Activated CD4-positive, alpha-beta T cell treated with anti-CD3 and anti-CD28 coated beads, Interleukin-2, amount 10 ng/mL, durations not matched to agents 7 days and 5 days (primary cell): ENCODE measurements around the gene SRSF9. TPM values are rescaled to one million over a fixed set of nuclear protein-coding genes. Genes with fewer than 3 reads are reported as not detected.
"Not testable (repeated sequence)": the region's sequence is repeated elsewhere in the genome, so short reads cannot be mapped to it uniquely, and the experiment has no call there.

ENCODE experiments used
- CTCF ChIA-PET: fragments of 350-600 bp; sonication (Branson Sonifier 250); formaldehyde crosslinking; loops from one replicate; lab custom pipeline; 2021; ENCODE audit warnings: antibody characterized with exemption; lab: Charles Lee
- POLR2A ChIA-PET: fragments of 350-600 bp; sonication (Branson Sonifier 250); formaldehyde crosslinking; loops from one replicate; lab custom pipeline; 2021; ENCODE audit warnings: antibody characterized with exemption; lab: Charles Lee
- DNase-seq: peaks from one replicate; pipeline ENCODE4 v3.0.0-alpha.2; 2020
- H3K27ac Mint-ChIP-seq: one replicate; pipeline ENCODE4 v1.8.0; 2021; ENCODE audit warnings: mild to moderate bottlenecking, moderate library complexity, mixed read lengths
- H3K27me3 Mint-ChIP-seq: one replicate; pipeline ENCODE4 v1.8.0; 2021; ENCODE audit warnings: mixed read lengths
- H3K36me3 Mint-ChIP-seq: one replicate; pipeline ENCODE4 v1.8.0; 2021; ENCODE audit warnings: low read depth, mixed read lengths
- H3K4me1 Mint-ChIP-seq: one replicate; pipeline ENCODE4 v1.8.0; 2021; ENCODE audit warnings: mixed read lengths
- H3K4me3 Mint-ChIP-seq: one replicate; pipeline ENCODE4 v1.8.0; 2021; ENCODE audit warnings: mild to moderate bottlenecking, moderate library complexity, mixed read lengths
- H3K9me3 Mint-ChIP-seq: one replicate; pipeline ENCODE4 v1.8.0; 2021; ENCODE audit warnings: mixed read lengths
- total RNA-seq, 2 experiments: library from RNA; stranded (reverse); gene quantifications; one replicate each; pipeline ENCODE4 v1.2.3, GENCODE V29; 2021

The SRSF9 gene
- total RNA-seq, 2 experiments from 2014 or later, result 145 to 159 TPM

- H3K36me3 Mint-ChIP-seq, result peaks cover 27% of the 10 kb centered on the region
- H3K27ac Mint-ChIP-seq, result peak overlapping the region; percentile 86
- H3K9me3 Mint-ChIP-seq, result no peaks in the 10 kb centered on the region
- ChIA-PET POLR2A (no interaction called here), CTCF (interaction anchor here (1.3 to 2.1 kb wide), 3 partner anchors 10 to 26 kb away, joined by 4 to 7 read pairs (median 5); partner anchors contain the start of gene SRSF9)
- no peaks in the 10 kb centered on the region for H3K27me3 Mint-ChIP-seq
- H3K4me1 Mint-ChIP-seq, result peaks cover 36% of the 10 kb centered on the region
- peak overlapping the region; percentile 85 for H3K4me3 Mint-ChIP-seq
- no peak for DNase-seq
Observed at GRCh38 chr12:120495186-120495730, 25.7 kb upstream of the SRSF9 start.

DNA sequence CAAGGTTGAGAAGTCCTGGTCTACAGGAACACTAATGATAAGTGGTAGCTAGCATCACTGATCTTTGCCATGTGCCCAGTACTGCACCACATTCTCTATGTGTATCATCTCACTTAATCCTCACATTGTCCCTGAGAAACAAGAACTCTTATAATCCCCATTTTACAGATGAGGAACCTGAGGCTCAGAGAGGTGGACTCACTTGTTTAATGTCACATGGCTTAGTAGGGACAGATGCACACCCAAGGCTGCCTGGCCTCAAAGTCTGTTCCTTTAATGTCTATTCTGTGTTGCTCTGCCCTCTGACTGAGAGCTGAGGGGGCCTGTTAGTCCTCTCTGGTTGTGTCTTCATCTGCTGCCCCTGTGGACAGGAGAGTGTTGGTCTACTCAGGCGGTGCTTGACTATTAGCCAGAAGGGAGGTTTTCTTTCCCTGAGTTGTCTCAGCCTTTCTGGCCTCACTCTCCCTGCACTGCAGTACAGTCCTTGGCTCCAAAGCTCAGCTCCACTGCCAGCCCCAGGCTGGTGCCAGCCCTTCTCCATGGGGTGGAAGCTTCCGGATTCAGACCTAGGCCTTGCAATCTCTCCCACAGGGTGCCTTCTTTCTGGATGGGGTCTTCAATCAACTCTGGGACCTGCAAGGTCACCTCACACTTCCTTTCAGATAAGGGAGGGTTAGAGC lies 21.4 kb upstream of the SRSF9 start:
- Mint-ChIP-seq H3K27ac (no peak overlapping the region), H3K4me3 (no peak overlapping the region), H3K27me3 (no peaks in the 10 kb centered on the region), H3K9me3 (no peaks in the 10 kb centered on the region), H3K4me1 (peaks cover 11% of the 10 kb centered on the region), H3K36me3 (no peaks in the 10 kb centered on the region)
- POLR2A ChIA-PET, result no interaction called here
- no peak for DNase-seq
- CTCF ChIA-PET, result interaction anchor here (0.6 to 2.3 kb wide), 10 partner anchors 11 to 39 kb away, joined by 3 to 6 read pairs (median 4); no protein-coding TSS in a partner anchor

DNA sequence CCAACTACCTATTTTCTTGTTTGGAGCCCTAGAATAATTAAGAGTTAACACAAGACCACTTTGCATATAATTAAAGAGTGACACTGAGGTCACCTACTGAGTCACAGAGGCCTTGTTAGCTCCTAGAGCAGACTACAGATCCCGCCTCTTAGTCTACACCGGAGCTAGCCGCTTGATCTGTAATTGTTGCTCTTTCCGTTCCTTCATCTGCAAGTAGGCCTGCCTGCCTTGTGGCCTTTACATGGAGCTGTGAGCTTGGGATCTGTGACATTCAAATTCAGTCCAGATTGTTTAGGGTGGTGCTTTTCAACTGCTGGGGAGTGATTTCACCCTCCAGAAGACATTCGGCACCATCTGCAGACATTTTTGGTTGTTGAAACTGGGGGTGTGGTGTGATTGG lies 20.8 kb upstream of the SRSF9 start:
- peaks cover 8% of the 10 kb centered on the region for H3K4me1 Mint-ChIP-seq
- no peak overlapping the region for H3K4me3 Mint-ChIP-seq
- H3K9me3 Mint-ChIP-seq, result no peaks in the 10 kb centered on the region
- no peaks in the 10 kb centered on the region for H3K27me3 Mint-ChIP-seq
- H3K36me3 Mint-ChIP-seq, result no peaks in the 10 kb centered on the region
- CTCF ChIA-PET, result interaction anchor here (1.0 to 2.3 kb wide), 5 partner anchors 11 to 27 kb away, joined by 3 to 6 read pairs (median 4); no protein-coding TSS in a partner anchor
- H3K27ac Mint-ChIP-seq, result no peak overlapping the region
- DNase-seq, result no peak
- POLR2A ChIA-PET, result no interaction called here

GRCh38 chr12:120489018-120489417 lies 19.5 kb upstream of the SRSF9 start:
- ChIA-PET POLR2A (no interaction called here), CTCF (interaction anchor here (0.6 to 2.3 kb wide), 6 partner anchors 15 to 193 kb away, joined by 3 to 6 read pairs (median 4); no protein-coding TSS in a partner anchor)
- Mint-ChIP-seq H3K4me1 (no peaks in the 10 kb centered on the region), H3K27me3 (no peaks in the 10 kb centered on the region), H3K27ac (no peak overlapping the region), H3K36me3 (no peaks in the 10 kb centered on the region), H3K4me3 (no peak overlapping the region), H3K9me3 (no peaks in the 10 kb centered on the region)
- no peak for DNase-seq

- POLR2A ChIA-PET, result no interaction called here
- peak overlapping the region; percentile 20 for H3K27ac Mint-ChIP-seq
- H3K4me3 Mint-ChIP-seq, result no peak overlapping the region
- no peak for DNase-seq
- H3K27me3 Mint-ChIP-seq, result no peaks in the 10 kb centered on the region
- H3K4me1 Mint-ChIP-seq, result no peaks in the 10 kb centered on the region
- no peaks in the 10 kb centered on the region for H3K9me3 Mint-ChIP-seq
- no peaks in the 10 kb centered on the region for H3K36me3 Mint-ChIP-seq
- CTCF ChIA-PET, result interaction anchor here (1.0 kb wide), 1 partner anchor 37 kb away, joined by 3 read pairs; no protein-coding TSS in a partner anchor
Observed at GRCh38 chr12:120488057-120488640, 18.6 kb upstream of the SRSF9 start.

GRCh38 chr12:120487552-120487951 lies 18.0 kb upstream of the SRSF9 start:
- DNase-seq, H3K4me3 Mint-ChIP-seq, H3K27me3 Mint-ChIP-seq, H3K9me3 Mint-ChIP-seq, H3K36me3 Mint-ChIP-seq, H3K4me1 Mint-ChIP-seq, POLR2A ChIA-PET, H3K27ac Mint-ChIP-seq: not testable (repeated sequence)
- CTCF ChIA-PET, result interaction anchor here (0.6 kb wide), 1 partner anchor 953 kb away, joined by 3 read pairs; no protein-coding TSS in a partner anchor

- H3K4me3 Mint-ChIP-seq, result no peak overlapping the region
- H3K27me3 Mint-ChIP-seq, result no peaks in the 10 kb centered on the region
- no peaks in the 10 kb centered on the region for H3K9me3 Mint-ChIP-seq
- H3K27ac Mint-ChIP-seq, result no peak overlapping the region
- peaks cover 3% of the 10 kb centered on the region for H3K36me3 Mint-ChIP-seq
- POLR2A ChIA-PET, result no interaction called here
- no peaks in the 10 kb centered on the region for H3K4me1 Mint-ChIP-seq
- CTCF ChIA-PET, result interaction anchor here (0.5 to 1.0 kb wide), 2 partner anchors 43 to 85 kb away, joined by 3 read pairs; partner anchors contain the start of gene COQ5
- DNase-seq, result no peak
Observed at GRCh38 chr12:120485961-120486881, 16.7 kb upstream of the SRSF9 start.

DNA sequence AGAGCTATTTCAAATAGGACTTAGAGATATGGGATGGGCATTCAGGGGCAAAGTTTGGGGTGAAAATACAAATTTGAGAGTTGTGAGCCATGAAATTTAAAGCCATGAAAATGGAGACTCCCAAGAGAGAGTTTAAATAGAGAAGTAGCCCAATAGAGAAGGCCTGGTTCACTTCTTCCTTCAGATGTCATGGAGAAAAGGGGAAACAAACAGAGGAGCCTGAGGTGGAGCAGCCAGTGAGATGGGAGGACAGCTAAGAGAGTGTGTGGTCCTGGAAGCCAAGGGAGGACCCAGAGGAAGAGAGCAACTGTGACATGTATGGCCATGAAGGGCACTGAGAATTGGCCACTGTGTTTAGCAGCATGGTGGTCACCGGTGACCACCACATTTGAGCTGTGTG lies 14.1 kb upstream of the SRSF9 start:
- ChIA-PET POLR2A (no interaction called here), CTCF (interaction anchor here (0.6 to 0.8 kb wide), 4 partner anchors 37 to 182 kb away, joined by 3 to 5 read pairs (median 4); partner anchors contain the start of gene SIRT4)
- no peak for DNase-seq
- Mint-ChIP-seq H3K27me3 (no peaks in the 10 kb centered on the region), H3K4me3 (no peak overlapping the region), H3K4me1 (peaks cover 5% of the 10 kb centered on the region), H3K27ac (no peak overlapping the region), H3K9me3 (no peaks in the 10 kb centered on the region), H3K36me3 (peaks cover 3% of the 10 kb centered on the region)

GRCh38 chr12:120481022-120481767 lies 11.6 kb upstream of the SRSF9 start:
- CTCF ChIA-PET, result no interaction called here
- no peaks in the 10 kb centered on the region for H3K9me3 Mint-ChIP-seq
- H3K36me3 Mint-ChIP-seq, result peaks cover 3% of the 10 kb centered on the region
- no peak overlapping the region for H3K4me3 Mint-ChIP-seq
- no peak overlapping the region for H3K27ac Mint-ChIP-seq
- H3K27me3 Mint-ChIP-seq, result no peaks in the 10 kb centered on the region
- H3K4me1 Mint-ChIP-seq, result peaks cover 5% of the 10 kb centered on the region
- DNase-seq, result no peak
- POLR2A ChIA-PET, result interaction anchor here (0.7 kb wide), 1 partner anchor 13 kb away, joined by 3 read pairs; no protein-coding TSS in a partner anchor

GRCh38 chr12:120480211-120480610 lies 10.7 kb upstream of the SRSF9 start:
- H3K4me1 Mint-ChIP-seq, result peaks cover 5% of the 10 kb centered on the region
- DNase-seq, result no peak
- H3K9me3 Mint-ChIP-seq, result no peaks in the 10 kb centered on the region
- H3K36me3 Mint-ChIP-seq, result peaks cover 3% of the 10 kb centered on the region
- ChIA-PET CTCF (interaction anchor here (1.7 kb wide), 1 partner anchor 10 kb away, joined by 12 read pairs; the partner anchor contains the start of gene SRSF9), POLR2A (interaction anchor here (0.7 kb wide), 1 partner anchor 12 kb away, joined by 3 read pairs; no protein-coding TSS in a partner anchor)
- H3K27me3 Mint-ChIP-seq, result no peaks in the 10 kb centered on the region
- no peak overlapping the region for H3K27ac Mint-ChIP-seq
- no peak overlapping the region for H3K4me3 Mint-ChIP-seq

DNA sequence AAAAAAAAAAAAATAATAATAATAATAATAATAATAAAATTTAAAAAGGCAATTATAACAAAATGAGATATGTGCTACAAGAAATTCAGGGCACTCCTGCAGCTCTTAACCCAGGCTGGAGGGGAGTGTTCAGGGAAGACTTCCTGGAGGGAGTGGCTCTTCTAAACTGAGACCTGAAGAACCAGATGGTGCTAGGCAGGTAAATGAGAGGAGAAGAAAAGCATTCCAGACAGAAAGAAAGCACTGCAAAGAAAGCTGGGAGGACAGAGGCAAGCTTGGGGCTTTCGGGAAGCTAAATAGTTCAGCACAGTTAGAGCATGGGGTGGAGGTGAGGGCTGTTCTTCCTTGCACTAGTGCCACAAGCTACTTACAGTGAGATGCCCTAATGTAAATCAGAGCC lies 9.9 kb upstream of the SRSF9 start:
- Mint-ChIP-seq H3K36me3 (peaks cover 3% of the 10 kb centered on the region), H3K4me1 (peaks cover 5% of the 10 kb centered on the region), H3K27ac (peak overlapping the region; percentile 21), H3K4me3 (no peak overlapping the region), H3K9me3 (no peaks in the 10 kb centered on the region), H3K27me3 (peaks cover 3% of the 10 kb centered on the region)
- DNase-seq, result no peak
- POLR2A ChIA-PET, result no interaction called here
- CTCF ChIA-PET, result interaction anchor here (0.7 to 1.7 kb wide), 4 partner anchors 9 to 538 kb away, joined by 3 to 12 read pairs (median 4); partner anchors contain the start of gene SRSF9
